HFF-Myc (cell line): ENCODE measurements around the gene ZNF814.
A peak's percentile ranks its signal among the peaks of the same experiment; 100 is the strongest.
"Not testable (repeated sequence)": the region's sequence is repeated elsewhere in the genome, so short reads cannot be mapped to it uniquely, and the experiment has no call there.

ENCODE experiments used
- DNase-seq: peaks from one replicate; pipeline ENCODE4 v3.0.0-alpha.2; 2011; ENCODE audit warnings: low read depth; ENCODE audit errors: extremely low read depth
- H3K4me3 ChIP-seq: replicated peaks from 2 replicates; pipeline ENCODE4 v1.5.1; 2011; ENCODE audit warnings: low read depth, mild to moderate bottlenecking, control low read depth, low read length
- CTCF ChIP-seq: IDR thresholded peaks from 2 replicates; pipeline ENCODE4 v1.5.1; 2012; ENCODE audit warnings: mild to moderate bottlenecking, low read depth, low read length, control low read depth; ENCODE audit errors: missing control alignments

The ZNF814 gene

GRCh38 chr19:57816652-57817051 lies 72.2 kb downstream of the ZNF814 start:
- TF ChIP-seq CTCF: no peak
- DNase-seq: no peak
- no peak overlapping the region for H3K4me3 ChIP-seq

GRCh38 chr19:57815247-57816075 lies 73.4 kb downstream of the ZNF814 start:
- TF ChIP-seq CTCF: no peak
- DNase-seq: no peak
- H3K4me3 ChIP-seq: no peak overlapping the region

- TF ChIP-seq CTCF: no peak
- peak within 1 kb of the TSS; percentile 98 for H3K4me3 ChIP-seq
- DNase-seq: peak; percentile 89
Observed at GRCh38 chr19:57814505-57815246, 74.2 kb downstream of the ZNF814 start, which contains the start of gene ZNF552. ZNF552 (minus strand) TSS chr19:57814913; CDS start chr19:57814743, 170 bp downstream.

GRCh38 chr19:57813919-57814504 lies 74.8 kb downstream of the ZNF814 start:
- peak overlapping the region; percentile 98 for H3K4me3 ChIP-seq
- no peak for TF ChIP-seq CTCF
- no peak for DNase-seq

GRCh38 chr19:57812975-57813820 lies 75.6 kb downstream of the ZNF814 start:
- peak overlapping the region; percentile 98 for H3K4me3 ChIP-seq

GRCh38 chr19:57812226-57812625 lies 76.6 kb downstream of the ZNF814 start:
- no peak overlapping the region for H3K4me3 ChIP-seq
- TF ChIP-seq CTCF: no peak
- DNase-seq: no peak

More at GRCh38 chr19:57812975-57813820, 75.6 kb downstream of the ZNF814 start:
- not testable (repeated sequence) for DNase-seq

- H3K4me3 ChIP-seq, DNase-seq: not testable (repeated sequence)
Observed at GRCh38 chr19:57810410-57811295, 78.2 kb downstream of the ZNF814 start.
